NCI-H446 (cell line): ENCODE measurements around the gene CCDC89.

Experiments used
- DNase-seq, 2 experiments: peaks; one replicate each; lab custom pipeline; 2025; lab: John Stamatoyannopoulos, UW

Gene CCDC89

GRCh38 chr11:85652786-85653447, 33.1 kb downstream of the CCDC89 start:
- DNase-seq = no peak

- no peak for DNase-seq
Observed at GRCh38 chr11:85651118-85651517, 34.9 kb downstream of the CCDC89 start.

- DNase-seq = peak; percentile 79 to 90
Observed at GRCh38 chr11:85647604-85648299, 38.2 kb downstream of the CCDC89 start, which contains the start of gene TMEM126A. TSS of gene TMEM126A (plus strand) at chr11:85647967. CDS start at chr11:85650256, 2,289 bp downstream.

GRCh38 chr11:85647078-85647477, 38.9 kb downstream of the CCDC89 start:
- no peak for DNase-seq

GRCh38 chr11:85643191-85643614, 42.8 kb downstream of the CCDC89 start:
- DNase-seq = no peak

DNA sequence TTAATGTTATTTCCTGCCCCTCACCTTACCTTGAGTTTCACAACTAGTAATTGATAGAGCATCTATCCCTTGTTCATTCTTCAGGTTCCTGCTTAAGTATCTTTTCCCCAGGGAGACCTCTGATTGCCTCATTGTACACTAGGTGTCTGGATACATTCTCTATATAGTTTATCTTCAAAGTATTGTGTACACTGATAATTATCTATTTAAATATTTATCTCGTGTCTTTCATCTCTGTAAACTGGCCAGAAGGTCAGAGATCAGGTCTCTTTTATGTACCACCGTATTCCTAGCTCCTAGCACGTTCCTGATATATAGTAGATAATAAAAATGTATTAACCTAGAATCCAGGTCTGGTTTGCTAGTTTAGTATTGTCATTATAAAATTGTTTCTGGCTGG, 51.2 kb downstream of the CCDC89 start:
- DNase-seq = no peak
